ENCODE data around the gene PTGDS. TPM values are rescaled to one million over a fixed set of nuclear protein-coding genes. Genes with fewer than 3 reads are reported as not detected.

PTGDS gene
- total and polyA plus RNA-seq, 2 donors (not counting 1 experiment from before 2014, with no cell fraction given), result 0.13 TPM; not detected in 1

- Mint-ChIP-seq H3K27me3 (no peaks in the 10 kb centered on the region), H3K27ac (no peak overlapping the region), H3K4me1 (peaks cover 2% of the 10 kb centered on the region), H3K4me3 (no peak overlapping the region), H3K9me3 (ENCODE audit: insufficient read depth) (no peaks in the 10 kb centered on the region)
- no peak overlapping the region for H3K4me2 ChIP-seq (replicated peaks; ENCODE audit: low read depth, low read length, poor library complexity, severe bottlenecking)
- H3K4me3 ChIP-seq (ENCODE audit: control extremely low read depth in 1 of 5, extremely low read depth in 1 of 5, insufficient read depth in 1 of 5, low read depth in 2 of 5, low read length in 4 of 5), result no peak overlapping the region
- no peaks in the 10 kb centered on the region for H3K9me3 ChIP-seq (ENCODE audit: control extremely low read depth in 1 of 3, control insufficient read depth in 2 of 3, insufficient read depth in 1 of 3, low read length in 2 of 3)
- peaks cover 69% of the 10 kb centered on the region for H4K20me1 ChIP-seq (ENCODE audit: control insufficient read depth, insufficient read depth, low read length, poor library complexity, severe bottlenecking)
- ChIA-PET CTCF (interaction anchor here (1.0 to 2.0 kb wide), 2 partner anchors 8 to 97 kb away, joined by 3 to 5 read pairs; partner anchors contain the start of gene AJM1), POLR2A (no interaction called here)
- WGBS (ENCODE audit: insufficient coverage), result 93% methylated on average over 28 of the region's 28 CpGs
- H3K27me3 ChIP-seq (replicated peaks in 1 of 4; ENCODE audit: control extremely low read depth in 1 of 4, control insufficient read depth in 3 of 4, insufficient read depth in 4 of 4, low read length in 3 of 4), result no peaks in the 10 kb centered on the region
- H3K36me3 ChIP-seq (replicated peaks in 1 of 2; ENCODE audit: control extremely low read depth in 1 of 2, control insufficient read depth in 1 of 2, extremely low read depth in 1 of 2, insufficient read depth in 2 of 2, low read length in 1 of 2), result peaks cover 2 to 36% of the 10 kb centered on the region in 2 experiments
- no peak overlapping the region for H2AFZ ChIP-seq (ENCODE audit: insufficient read depth, low read depth, low read length, poor library complexity, severe bottlenecking)
- DNase-seq, result no peak
- H3K9ac ChIP-seq (ENCODE audit: low read length), result no peak overlapping the region
- H3K27ac ChIP-seq (ENCODE audit: low read length in 2 of 2), result no peak overlapping the region
- peaks cover 24% of the 10 kb centered on the region for H3K79me2 ChIP-seq (ENCODE audit: control insufficient read depth, insufficient read depth, low read length)
- intact Hi-C loops (cut with micrococcal nuclease), result no loop called here
- H3K4me1 ChIP-seq (ENCODE audit: control insufficient read depth in 2 of 2, insufficient read depth in 2 of 2, low read length in 2 of 2), result peaks cover 6 to 11% of the 10 kb centered on the region in 2 donors
- no peak for TF ChIP-seq EZH2 (IDR thresholded peaks at IDR 0.05; ENCODE audit: borderline replicate concordance, insufficient read depth, low read depth, low read length, poor library complexity, severe bottlenecking)
- ATAC-seq (ENCODE audit: low read depth), result no peak
Observed at GRCh38 chr9:136939431-136939995, 37.8 kb upstream of the PTGDS start.

GRCh38 chr9:136939996-136940525, 37.2 kb upstream of the PTGDS start:
- H3K27ac Mint-ChIP-seq, result no peak overlapping the region
- H3K4me1 Mint-ChIP-seq, result peaks cover 6% of the 10 kb centered on the region
- H3K4me3 Mint-ChIP-seq, result no peak overlapping the region
- Histone ChIP-seq H3K4me2 (replicated peaks; ENCODE audit: low read depth, low read length, poor library complexity, severe bottlenecking) (no peak overlapping the region), H3K4me1 (ENCODE audit: control insufficient read depth in 2 of 2, insufficient read depth in 2 of 2, low read length in 2 of 2) (peaks cover 6 to 15% of the 10 kb centered on the region in 2 donors), H3K36me3 (replicated peaks in 1 of 2; ENCODE audit: control extremely low read depth in 1 of 2, control insufficient read depth in 1 of 2, extremely low read depth in 1 of 2, insufficient read depth in 2 of 2, low read length in 1 of 2) (peaks cover 2 to 36% of the 10 kb centered on the region in 2 experiments), H3K9ac (ENCODE audit: low read length) (no peak overlapping the region), H3K27ac (ENCODE audit: low read length in 2 of 2) (no peak overlapping the region), H3K79me2 (ENCODE audit: control insufficient read depth, insufficient read depth, low read length) (peaks cover 22% of the 10 kb centered on the region), H2AFZ (ENCODE audit: insufficient read depth, low read depth, low read length, poor library complexity, severe bottlenecking) (no peak overlapping the region), H3K27me3 (replicated peaks in 1 of 4; ENCODE audit: control extremely low read depth in 1 of 4, control insufficient read depth in 3 of 4, insufficient read depth in 4 of 4, low read length in 3 of 4) (no peaks in the 10 kb centered on the region), H4K20me1 (ENCODE audit: control insufficient read depth, insufficient read depth, low read length, poor library complexity, severe bottlenecking) (peaks cover 65% of the 10 kb centered on the region), H3K9me3 (ENCODE audit: control extremely low read depth in 1 of 3, control insufficient read depth in 2 of 3, insufficient read depth in 1 of 3, low read length in 2 of 3) (no peaks in the 10 kb centered on the region), H3K4me3 (ENCODE audit: control extremely low read depth in 1 of 5, extremely low read depth in 1 of 5, insufficient read depth in 1 of 5, low read depth in 2 of 5, low read length in 4 of 5) (no peak overlapping the region)
- ATAC-seq (ENCODE audit: low read depth), result no peak
- TF ChIP-seq CTCF (IDR thresholded peaks at IDR 0.05) (no peak), EZH2 (IDR thresholded peaks at IDR 0.05; ENCODE audit: borderline replicate concordance, insufficient read depth, low read depth, low read length, poor library complexity, severe bottlenecking) (no peak)
- ChIA-PET POLR2A (no interaction called here), CTCF (interaction anchor here (1.0 to 2.0 kb wide), 2 partner anchors 8 to 98 kb away, joined by 3 to 5 read pairs; partner anchors contain the start of gene AJM1)
- no peaks in the 10 kb centered on the region for H3K9me3 Mint-ChIP-seq (ENCODE audit: insufficient read depth)
- no peak for DNase-seq
- intact Hi-C loops (cut with micrococcal nuclease), result no loop called here
- H3K27me3 Mint-ChIP-seq, result no peaks in the 10 kb centered on the region
- 94% methylated on average over 16 of the region's 16 CpGs for WGBS (ENCODE audit: insufficient coverage)

Measured in B cell (primary cell).